B cell (primary cell): ENCODE results near the gene ETV6. TPM values are rescaled to one million over a fixed set of nuclear protein-coding genes. Genes with fewer than 3 reads are reported as not detected.
A peak's percentile ranks its signal among the peaks of the same experiment; 100 is the strongest.

Experiments
- ATAC-seq: fragments of 200-7000 bp; cut with Tn5 transposase; one replicate; pipeline ENCODE4 v1.10.0; 2021; ENCODE audit warnings: low read depth, mild to moderate bottlenecking, moderate number of reproducible peaks, moderate library complexity
- CTCF ChIA-PET: fragments of 350-600 bp; sonication (Branson Sonifier 250); formaldehyde crosslinking; loops from one replicate; lab custom pipeline; 2021; ENCODE audit warnings: antibody characterized with exemption, inconsistent platforms; lab: Charles Lee
- POLR2A ChIA-PET: fragments of 350-600 bp; sonication (Branson Sonifier 250); formaldehyde crosslinking; loops from one replicate; lab custom pipeline; 2021; ENCODE audit warnings: antibody characterized with exemption; lab: Charles Lee
- DNase-seq: peaks from one replicate; pipeline ENCODE4 v3.0.0; 2013
- H2AFZ ChIP-seq: 2 replicates; pipeline ENCODE4 v1.6.1; 2012; ENCODE audit warnings: mild to moderate bottlenecking, low read depth, low read length; ENCODE audit not compliant: insufficient read depth, poor library complexity, severe bottlenecking
- H3K27ac ChIP-seq, 2 donors: 1 replicate in 1 of 2; 2 replicates in 1 of 2; pipeline ENCODE4 v1.5.1; 2012 to 2013; ENCODE audit warnings: low read length in 2 of 2, mild to moderate bottlenecking in 2 of 2, moderate library complexity in 1 of 2
- H3K27me3 ChIP-seq, 4 experiments: fragments of 200-600 bp in 1 of 4; sonication (generic) in 1 of 4; replicated peaks in 1 of 4; 1 replicate in 2 of 4; 2 replicates in 2 of 4; pipeline versions ENCODE4 v1.6.1 to v1.7.0; 2013 to 2016; ENCODE audit warnings: low read length in 3 of 4, mild to moderate bottlenecking in 2 of 4, mixed read lengths in 1 of 4, moderate library complexity in 1 of 4; ENCODE audit not compliant: insufficient read depth in 4 of 4, control insufficient read depth in 3 of 4; ENCODE audit errors: control extremely low read depth in 1 of 4
- H3K36me3 ChIP-seq, 2 experiments: replicated peaks in 1 of 2; 1 replicate in 1 of 2; 2 replicates in 1 of 2; pipeline versions ENCODE4 v1.6.1 to v1.7.1; 2013; ENCODE audit warnings: low read length in 1 of 2; ENCODE audit not compliant: insufficient read depth in 2 of 2, control insufficient read depth in 1 of 2; ENCODE audit errors: control extremely low read depth in 1 of 2, extremely low read depth in 1 of 2
- H3K4me1 ChIP-seq, 2 donors: fragments of 200-600 bp in 1 of 2; sonication (generic) in 1 of 2; 1 replicate in 1 of 2; 2 replicates in 1 of 2; pipeline versions ENCODE4 v1.5.1 to v1.6.1; 2013 to 2017; ENCODE audit warnings: low read length in 2 of 2; ENCODE audit not compliant: control insufficient read depth in 2 of 2, insufficient read depth in 2 of 2
- H3K4me2 ChIP-seq: replicated peaks from 2 replicates; pipeline ENCODE3; 2012; ENCODE audit warnings: mild to moderate bottlenecking, low read depth, low read length; ENCODE audit not compliant: poor library complexity, severe bottlenecking
- H3K4me3 ChIP-seq, 5 experiments: fragments of 200-600 bp in 1 of 5; sonication (generic) in 1 of 5; 1 replicate in 3 of 5; 2 replicates in 2 of 5; pipeline versions ENCODE4 v1.5.1 to v1.7.0; 2011 to 2016; ENCODE audit warnings: low read length in 4 of 5, mild to moderate bottlenecking in 4 of 5, low read depth in 2 of 5, control low read depth in 1 of 5, moderate library complexity in 1 of 5; ENCODE audit not compliant: insufficient read depth in 1 of 5; ENCODE audit errors: control extremely low read depth in 1 of 5, extremely low read depth in 1 of 5
- H3K79me2 ChIP-seq: fragments of 200-600 bp; sonication (generic); one replicate; pipeline ENCODE4 v1.6.0; 2016; ENCODE audit warnings: low read length; ENCODE audit not compliant: control insufficient read depth, insufficient read depth
- H3K9ac ChIP-seq: fragments of 200-600 bp; sonication (generic); 2 replicates; pipeline ENCODE4 v1.6.1; 2017; ENCODE audit warnings: mild to moderate bottlenecking, low read length, moderate library complexity
- H3K9me3 ChIP-seq, 3 donors: one replicate each; pipeline versions ENCODE4 v1.6.1 to v1.7.1; 2013; ENCODE audit warnings: low read length in 2 of 3; ENCODE audit not compliant: control insufficient read depth in 2 of 3, insufficient read depth in 1 of 3; ENCODE audit errors: control extremely low read depth in 1 of 3
- H4K20me1 ChIP-seq: 2 replicates; pipeline ENCODE4 v1.6.0; 2012; ENCODE audit warnings: mild to moderate bottlenecking, low read length; ENCODE audit not compliant: insufficient read depth, control insufficient read depth, poor library complexity, severe bottlenecking
- H3K27ac Mint-ChIP-seq: one replicate; pipeline ENCODE4 v1.8.0; 2021; ENCODE audit warnings: mixed read lengths
- H3K27me3 Mint-ChIP-seq: one replicate; pipeline ENCODE4 v1.8.0; 2021; ENCODE audit warnings: mixed read lengths
- H3K4me1 Mint-ChIP-seq: one replicate; pipeline ENCODE4 v1.8.0; 2021; ENCODE audit warnings: mixed read lengths
- H3K4me3 Mint-ChIP-seq: one replicate; pipeline ENCODE4 v1.8.0; 2021; ENCODE audit warnings: mixed read lengths
- H3K9me3 Mint-ChIP-seq: one replicate; pipeline ENCODE4 v1.8.0; 2022; ENCODE audit warnings: mixed read lengths; ENCODE audit not compliant: insufficient read depth
- CTCF ChIP-seq: fragments of 200-600 bp; IDR thresholded peaks from one replicate; pipeline ENCODE4 v1.8.0; 2022; ENCODE audit warnings: antibody characterized with exemption, mild to moderate bottlenecking
- EZH2 ChIP-seq: IDR thresholded peaks from 2 replicates; pipeline ENCODE4 v1.6.1; 2012; ENCODE audit warnings: borderline replicate concordance, low read depth, mild to moderate bottlenecking, moderate library complexity, low read length; ENCODE audit not compliant: insufficient read depth, poor library complexity, severe bottlenecking
- WGBS: methylation state at CpG from one replicate; pipeline ENCODE4 v1.1.5; 2013; ENCODE audit warnings: missing lambda C conversion rate; ENCODE audit not compliant: insufficient coverage; 5-methylcytosine and 5-hydroxymethylcytosine counted together
- intact Hi-C: fragments of 100-400 bp; cut with micrococcal nuclease; formaldehyde crosslinking; loops from one replicate; pipeline ENCODE4 v1.10.0; 2022
- polyA plus RNA-seq: library from polyadenylated mRNA; depleted of rRNA; stranded (reverse); fragments of >200 nt; gene quantifications from 2 replicates; pipeline ENCODE4 v1.2.3, GENCODE V29; 2012
- total RNA-seq, 2 donors: library from RNA; stranded (reverse); fragments of 120-200 nt in 1 of 2; gene quantifications; 1 replicate in 1 of 2; 2 replicates in 1 of 2; pipeline versions ENCODE4 v1.2.3 to v1.2.4, GENCODE V29; 2013 to 2022

The ETV6 gene
- total and polyA plus RNA-seq, 2 donors (not counting 1 experiment from before 2014, with no cell fraction given) = 17.4 to 123 TPM

- POLR2A ChIA-PET = interaction anchor here (0.7 to 0.8 kb wide), 2 partner anchors 19 to 321 kb away, joined by 5 read pairs; no protein-coding TSS in a partner anchor
- no peaks in the 10 kb centered on the region for H3K27me3 Mint-ChIP-seq
- peaks cover 95% of the 10 kb centered on the region for H3K79me2 ChIP-seq
Measured at GRCh38 chr12:11689591-11690186, 40.2 kb downstream of the ETV6 start.

More at GRCh38 chr12:11689591-11690186, 40.2 kb downstream of the ETV6 start:
- Mint-ChIP-seq H3K4me3 (no peak overlapping the region), H3K4me1 (peaks cover 55% of the 10 kb centered on the region), H3K9me3 (no peaks in the 10 kb centered on the region), H3K27ac (peak overlapping the region; percentile 2)
- CTCF ChIA-PET = interaction anchor here (1.3 kb wide), 1 partner anchor 343 kb away, joined by 3 read pairs; no protein-coding TSS in a partner anchor
- ATAC-seq = no peak
- 61% methylated on average over 7 of the region's 10 CpGs for WGBS
- Histone ChIP-seq H3K27me3 (no peaks in the 10 kb centered on the region), H2AFZ (no peak overlapping the region), H3K4me3 (no peak overlapping the region), H3K27ac (no peak overlapping the region), H4K20me1 (peaks cover 73% of the 10 kb centered on the region), H3K4me2 (no peak overlapping the region), H3K9ac (no peak overlapping the region), H3K36me3 (peaks cover 0 to 4% of the 10 kb centered on the region in 2 experiments), H3K9me3 (no peaks in the 10 kb centered on the region), H3K4me1 (peaks cover 5 to 6% of the 10 kb centered on the region in 2 donors)
- TF ChIP-seq CTCF (no peak), EZH2 (no peak)
- DNase-seq = no peak
- intact Hi-C loops = loop anchor here (5.0 kb wide), 1 partner anchor 37 kb away; no protein-coding TSS in a partner anchor
